Stimulated activated CD4-positive, alpha-beta T cell treated with anti-CD3 and anti-CD28 coated beads, Interleukin-1b, Interleukin-23, amount 100 ng/mL, for 1 hour (primary cell): ENCODE measurements around the gene OSBP2.
"Not testable (repeated sequence)": the region's sequence is repeated elsewhere in the genome, so short reads cannot be mapped to it uniquely, and the experiment has no call there.

ENCODE experiments used
- DNase-seq, 2 donors: peaks; one replicate each; pipeline ENCODE4 v3.0.0-alpha.2; 2020; ENCODE audit warnings: low read depth in 2 of 2

Gene OSBP2

GRCh38 chr22:30694640-30695350 lies at the start of gene OSBP2:
OSBP2 (plus strand) TSS chr22:30694874; CDS start chr22:30694910, 36 bp downstream.
- DNase-seq = peak in 1 of 2 donors; percentile 17

- no peak for DNase-seq
These were observed 48.0 kb upstream of the OSBP2 start for GRCh38 chr22:30646518-30647160.

GRCh38 chr22:30647536-30647935 lies 47.1 kb upstream of the OSBP2 start:
- DNase-seq = no peak

GRCh38 chr22:30648825-30649224 lies 45.8 kb upstream of the OSBP2 start:
- DNase-seq = no peak

- peak; percentile 66 to 77 for DNase-seq
These were observed 45.2 kb upstream of the OSBP2 start for GRCh38 chr22:30649430-30650007.

- DNase-seq = no peak
These were observed 44.1 kb upstream of the OSBP2 start for GRCh38 chr22:30650508-30651116.

GRCh38 chr22:30652852-30653251 lies 41.8 kb upstream of the OSBP2 start:
- DNase-seq = no peak

GRCh38 chr22:30654361-30654760 lies 40.3 kb upstream of the OSBP2 start:
- no peak for DNase-seq

GRCh38 chr22:30655532-30655931 lies 39.1 kb upstream of the OSBP2 start:
- no peak for DNase-seq

GRCh38 chr22:30662040-30662439 lies 32.6 kb upstream of the OSBP2 start:
- no peak for DNase-seq

GRCh38 chr22:30664798-30665197 lies 29.9 kb upstream of the OSBP2 start:
- no peak for DNase-seq

GRCh38 chr22:30665266-30665665 lies 29.4 kb upstream of the OSBP2 start:
- no peak for DNase-seq

GRCh38 chr22:30665786-30666185 lies 28.9 kb upstream of the OSBP2 start:
- DNase-seq = no peak

- no peak for DNase-seq
These were observed 27.6 kb upstream of the OSBP2 start for GRCh38 chr22:30667107-30667493.

- peak; percentile 89 to 92 for DNase-seq
These were observed 26.9 kb upstream of the OSBP2 start, which contains the start of gene DUSP18 for GRCh38 chr22:30667494-30668385. DUSP18 (minus strand) TSS chr22:30667875; CDS start chr22:30664003, 3,872 bp downstream.

GRCh38 chr22:30668386-30668710 lies 26.3 kb upstream of the OSBP2 start:
- DNase-seq = no peak

GRCh38 chr22:30671071-30671470 lies 23.6 kb upstream of the OSBP2 start:
- DNase-seq = no peak

GRCh38 chr22:30673136-30673535 lies 21.5 kb upstream of the OSBP2 start:
- no peak for DNase-seq

GRCh38 chr22:30674482-30674881 lies 20.2 kb upstream of the OSBP2 start:
- no peak for DNase-seq

- DNase-seq = no peak
These were observed 19.2 kb upstream of the OSBP2 start for GRCh38 chr22:30675436-30675835.

- not testable (repeated sequence) for DNase-seq
These were observed 18.1 kb upstream of the OSBP2 start for GRCh38 chr22:30676565-30676964.
